Spleen (tissue), 11 donors: ENCODE data around the gene HLA-DMB. TPM values are rescaled to one million over a fixed set of nuclear protein-coding genes. Genes with fewer than 3 reads are reported as not detected.
A peak's percentile ranks its signal among the peaks of the same experiment; 100 is the strongest.

Experiments
- DNase-seq: peaks from one replicate; pipeline ENCODE4 v3.0.0-alpha.2; 2020
- H3K27ac ChIP-seq, 8 donors: fragments of 200-600 bp; sonication (generic) in 7 of 8; 1 replicate in 4 of 8; 2 replicates in 4 of 8; pipeline versions ENCODE4 v1.5.0 to v1.8.0; 2016 to 2021; ENCODE audit warnings: inconsistent platforms in 4 of 8, mild to moderate bottlenecking in 4 of 8, moderate library complexity in 1 of 8
- H3K27me3 ChIP-seq, 7 donors: fragments of 200-600 bp; sonication (generic) in 6 of 7; replicated peaks in 1 of 7; 1 replicate in 4 of 7; 2 replicates in 3 of 7; pipeline versions ENCODE4 v1.5.0 to v1.8.0; 2016 to 2021; ENCODE audit warnings: inconsistent platforms in 3 of 7, mild to moderate bottlenecking in 1 of 7
- H3K36me3 ChIP-seq, 6 donors: fragments of 200-600 bp; sonication (generic) in 5 of 6; 1 replicate in 4 of 6; 2 replicates in 2 of 6; pipeline versions ENCODE4 v1.5.0 to v1.8.0; 2016 to 2021; ENCODE audit warnings: inconsistent platforms in 2 of 6
- H3K4me1 ChIP-seq, 6 donors: fragments of 200-600 bp; sonication (generic) in 5 of 6; 1 replicate in 3 of 6; 2 replicates in 3 of 6; pipeline versions ENCODE4 v1.5.0 to v1.8.0; 2016 to 2021; ENCODE audit warnings: inconsistent platforms in 3 of 6
- H3K4me3 ChIP-seq, 8 donors: fragments of 200-600 bp; sonication (generic) in 7 of 8; 1 replicate in 4 of 8; 2 replicates in 4 of 8; pipeline versions ENCODE4 v1.5.0 to v1.8.0; 2016 to 2021; ENCODE audit warnings: inconsistent platforms in 4 of 8, mild to moderate bottlenecking in 4 of 8, moderate library complexity in 2 of 8
- H3K9me3 ChIP-seq, 8 donors: fragments of 200-600 bp; sonication (generic) in 7 of 8; 1 replicate in 4 of 8; 2 replicates in 4 of 8; pipeline versions ENCODE4 v1.5.0 to v1.8.0; 2016 to 2021; ENCODE audit warnings: inconsistent platforms in 4 of 8
- POLR2A ChIP-seq, 3 donors: fragments of 450-650 bp; IDR thresholded peaks; one replicate each; pipeline ENCODE4 v1.5.1; 2017; ENCODE audit warnings: antibody characterized with exemption in 3 of 3, mild to moderate bottlenecking in 1 of 3
- POLR2AphosphoS5 ChIP-seq, 3 donors: sonication (generic); formaldehyde crosslinking; IDR thresholded peaks; one replicate each; pipeline ENCODE4 v1.5.1; 2017; ENCODE audit warnings: antibody characterized with exemption in 3 of 3
- WGBS, 5 donors: extraction: QIAGEN DNeasy Blood & Tissue Kit in 3 of 5; methylation state at CpG; one replicate each; pipeline versions ENCODE4 v1.1.5 to v1.1.7; 2013 to 2018; 5-methylcytosine and 5-hydroxymethylcytosine counted together
- intact Hi-C: fragments of 100-400 bp; cut with DNase I; formaldehyde crosslinking; loops from one replicate; pipeline ENCODE4 v1.15.0; 2023; ENCODE audit warnings: low total_unique reads
- polyA plus RNA-seq, 3 donors: library from polyadenylated mRNA; stranded (reverse); fragments of 200-250 nt; gene quantifications; one replicate each; pipeline ENCODE4 v1.2.1, GENCODE V29; 2013
- total RNA-seq, 7 donors: library from RNA; depleted of rRNA in 3 of 7; stranded (reverse); fragments of >200 nt in 3 of 7; fragmentation: NEBNext Ultra II Directional in 4 of 7; extraction: Animal tissue kit (Norgen Biotek cat#: 25700) in 4 of 7; gene quantifications; one replicate each; pipeline versions ENCODE4 v1.1.0 to v1.2.1, GENCODE V29; 2016 to 2021
- TF ChIP-seq, protein P1 (sequence below), 11 experiments: fragments of 200-600 bp in 7 of 11; fragments of 450-650 bp in 4 of 11; sonication (generic) in 4 of 11; IDR thresholded peaks in 8 of 11; conservative IDR thresholded peaks in 3 of 11; 1 replicate in 7 of 11; 2 replicates in 4 of 11; pipeline versions ENCODE4 v1.4.0 to v1.8.0; 2016 to 2021; ENCODE audit warnings: antibody characterized with exemption in 11 of 11, inconsistent platforms in 4 of 11, mild to moderate bottlenecking in 1 of 11
- donor health status: healthy with polysubstance abuse.
- donor health status: DM: no; HTN: no; CAD: no; lungs with moderate emphysema.
- donor health status: DM: no; HTN: no; CAD: no.
- donor health status: Bipolar disorder and iron deficiency.
- donor health status: healthy.
- donor health status: DM: no; HTN: no; CAD: no.
- donor health status: DM: yes; HTN: yes; CAD: no.

HLA-DMB gene
- total and polyA plus RNA-seq, 10 donors: 124 to 226 (median 155) TPM

- peaks cover 18 to 66% (median 46%) of the 10 kb centered on the region in 6 donors for H3K4me1 ChIP-seq
- intact Hi-C loops: no loop called here
- peak; percentile 99 for DNase-seq
- peak within 1 kb of the TSS; percentile 74 to 99 (median 97) for H3K4me3 ChIP-seq
- peaks cover 0 to 12% (median 7%) of the 10 kb centered on the region in 6 donors for H3K36me3 ChIP-seq
- no peaks in the 10 kb centered on the region for H3K27me3 ChIP-seq
- peak within 1 kb of the TSS; percentile 91 to 100 (median 99) for H3K27ac ChIP-seq
- TF ChIP-seq POLR2AphosphoS5 (IDR thresholded peaks at IDR 0.05) (peak; percentile 97 to 98 (median 97)), POLR2A (IDR thresholded peaks at IDR 0.05) (peak; percentile 59 to 95 (median 80))
- TF ChIP-seq, protein P1, sequence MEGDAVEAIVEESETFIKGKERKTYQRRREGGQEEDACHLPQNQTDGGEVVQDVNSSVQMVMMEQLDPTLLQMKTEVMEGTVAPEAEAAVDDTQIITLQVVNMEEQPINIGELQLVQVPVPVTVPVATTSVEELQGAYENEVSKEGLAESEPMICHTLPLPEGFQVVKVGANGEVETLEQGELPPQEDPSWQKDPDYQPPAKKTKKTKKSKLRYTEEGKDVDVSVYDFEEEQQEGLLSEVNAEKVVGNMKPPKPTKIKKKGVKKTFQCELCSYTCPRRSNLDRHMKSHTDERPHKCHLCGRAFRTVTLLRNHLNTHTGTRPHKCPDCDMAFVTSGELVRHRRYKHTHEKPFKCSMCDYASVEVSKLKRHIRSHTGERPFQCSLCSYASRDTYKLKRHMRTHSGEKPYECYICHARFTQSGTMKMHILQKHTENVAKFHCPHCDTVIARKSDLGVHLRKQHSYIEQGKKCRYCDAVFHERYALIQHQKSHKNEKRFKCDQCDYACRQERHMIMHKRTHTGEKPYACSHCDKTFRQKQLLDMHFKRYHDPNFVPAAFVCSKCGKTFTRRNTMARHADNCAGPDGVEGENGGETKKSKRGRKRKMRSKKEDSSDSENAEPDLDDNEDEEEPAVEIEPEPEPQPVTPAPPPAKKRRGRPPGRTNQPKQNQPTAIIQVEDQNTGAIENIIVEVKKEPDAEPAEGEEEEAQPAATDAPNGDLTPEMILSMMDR (IDR thresholded peaks at IDR 0.05 in 8 of 11, conservative IDR thresholded peaks at IDR 0.05 in 3 of 11): no peak
- H3K9me3 ChIP-seq: no peaks in the 10 kb centered on the region
- 0 to 1% (median 1%) methylated on average over 15 to 62 of the region's 62 CpGs for WGBS, 5 donors
Measured at GRCh38 chr6:32968093-32968866, 27.5 kb upstream of the HLA-DMB start, which contains the start of gene BRD2. Gene BRD2, plus strand, starts transcription at chr6:32968594. Its CDS starts 4,305 bp downstream, at chr6:32972899.

- 2 to 3% (median 2%) methylated on average over 16 of the region's 16 CpGs for WGBS, 5 donors
- Histone ChIP-seq H3K27ac (peak overlapping the region; percentile 91 to 100 (median 99)), H3K4me3 (peak overlapping the region; percentile 74 to 99 (median 97)), H3K36me3 (peaks cover 0 to 4% (median 2%) of the 10 kb centered on the region in 6 donors), H3K27me3 (no peaks in the 10 kb centered on the region), H3K4me1 (peaks cover 18 to 75% (median 55%) of the 10 kb centered on the region in 6 donors), H3K9me3 (no peaks in the 10 kb centered on the region)
- DNase-seq: no peak
- TF ChIP-seq POLR2A (IDR thresholded peaks at IDR 0.05): no peak
- no peak for TF ChIP-seq POLR2AphosphoS5 (IDR thresholded peaks at IDR 0.05)
- TF ChIP-seq, protein P1 (IDR thresholded peaks at IDR 0.05 in 8 of 11, conservative IDR thresholded peaks at IDR 0.05 in 3 of 11): peak in 10 of 11 experiments; percentile 37 to 67 (median 56)
- intact Hi-C loops: no loop called here
Measured at GRCh38 chr6:32967151-32968091, 26.6 kb upstream of the HLA-DMB start.

GRCh38 chr6:32964776-32965175 is 23.9 kb upstream of the HLA-DMB start:
- DNase-seq: no peak
- WGBS, 5 donors: 86 to 93% (median 90%) methylated on average over 5 of the region's 5 CpGs
- TF ChIP-seq, protein P1 (IDR thresholded peaks at IDR 0.05 in 8 of 11, conservative IDR thresholded peaks at IDR 0.05 in 3 of 11): no peak
- TF ChIP-seq POLR2AphosphoS5 (IDR thresholded peaks at IDR 0.05): no peak
- TF ChIP-seq POLR2A (IDR thresholded peaks at IDR 0.05): no peak
- Histone ChIP-seq H3K9me3 (no peaks in the 10 kb centered on the region), H3K27ac (peak overlapping the region in 2 of 8 donors; percentile 99 to 100), H3K4me3 (no peak overlapping the region), H3K36me3 (no peaks in the 10 kb centered on the region), H3K4me1 (peaks cover 18 to 76% (median 61%) of the 10 kb centered on the region in 6 donors), H3K27me3 (no peaks in the 10 kb centered on the region)
- intact Hi-C loops: no loop called here
